ENCODE data around the gene HCAR3. TPM values are rescaled to one million over a fixed set of nuclear protein-coding genes. Genes with fewer than 3 reads are reported as not detected.

Gene HCAR3
- total and polyA plus RNA-seq, 2 of the 13 experiments (the other 11 are each of a cell fraction or from before 2014, with no cell fraction given): 0.11 to 12.8 TPM

DNA sequence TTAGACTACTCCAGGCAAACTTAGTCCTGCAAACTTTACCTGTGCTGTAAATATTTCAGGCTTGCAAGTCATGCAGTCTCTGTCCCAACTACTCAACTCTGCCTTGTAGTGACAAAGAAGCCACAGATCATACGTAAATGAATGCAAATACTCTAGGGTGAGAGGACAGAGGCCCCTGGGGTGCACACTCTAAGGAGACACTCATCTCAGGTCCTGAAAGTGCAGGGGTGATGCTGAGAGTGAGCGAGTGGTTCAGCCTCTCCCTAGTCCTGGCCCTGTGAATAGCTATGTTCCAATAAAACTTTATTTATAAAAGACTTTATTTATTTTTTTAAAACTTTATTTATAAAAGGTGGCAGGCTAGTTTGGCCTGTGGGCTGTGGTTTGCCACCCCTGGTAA is 48.3 kb downstream of the HCAR3 start:
- H3K36me3 ChIP-seq (replicated peaks in 1 of 2; ENCODE audit: control insufficient read depth in 1 of 2, insufficient read depth in 2 of 2, low read length in 2 of 2): no peaks in the 10 kb centered on the region
- 52% methylated on average over 2 of the region's 2 CpGs for WGBS (ENCODE audit: low lambda C conversion rate)
- H3K9ac ChIP-seq (ENCODE audit: insufficient read depth, low read depth, low read length): no peak overlapping the region
- no peaks in the 10 kb centered on the region for H4K20me1 ChIP-seq (ENCODE audit: insufficient read depth, low read length)
- no peaks in the 10 kb centered on the region for H3K27me3 ChIP-seq (ENCODE audit: control insufficient read depth in 1 of 2, insufficient read depth in 2 of 2, low read length in 2 of 2)
- no peaks in the 10 kb centered on the region for H3K79me2 ChIP-seq (ENCODE audit: insufficient read depth, low read length)
- intact Hi-C loops (cut with micrococcal nuclease; ENCODE audit: unreplicated experiment) (no loop called here), in situ Hi-C loops (cut with HindIII; ENCODE audit: extremely low pct_ligation_motif_present, low pct_unique_long_range_greater_than_20kb) (no loop called here)
- ATAC-seq (no peak), DNase-seq (ENCODE audit: low spot score) (no peak), FAIRE-seq (no peak)
- no peak overlapping the region for H3K27ac ChIP-seq (ENCODE audit: extremely low read length, insufficient read depth, low read length)
- CTCF ChIA-PET (ENCODE audit: low intra/inter-chr PET ratio, low total read pairs): no interaction called here
- TF ChIP-seq, protein P1, sequence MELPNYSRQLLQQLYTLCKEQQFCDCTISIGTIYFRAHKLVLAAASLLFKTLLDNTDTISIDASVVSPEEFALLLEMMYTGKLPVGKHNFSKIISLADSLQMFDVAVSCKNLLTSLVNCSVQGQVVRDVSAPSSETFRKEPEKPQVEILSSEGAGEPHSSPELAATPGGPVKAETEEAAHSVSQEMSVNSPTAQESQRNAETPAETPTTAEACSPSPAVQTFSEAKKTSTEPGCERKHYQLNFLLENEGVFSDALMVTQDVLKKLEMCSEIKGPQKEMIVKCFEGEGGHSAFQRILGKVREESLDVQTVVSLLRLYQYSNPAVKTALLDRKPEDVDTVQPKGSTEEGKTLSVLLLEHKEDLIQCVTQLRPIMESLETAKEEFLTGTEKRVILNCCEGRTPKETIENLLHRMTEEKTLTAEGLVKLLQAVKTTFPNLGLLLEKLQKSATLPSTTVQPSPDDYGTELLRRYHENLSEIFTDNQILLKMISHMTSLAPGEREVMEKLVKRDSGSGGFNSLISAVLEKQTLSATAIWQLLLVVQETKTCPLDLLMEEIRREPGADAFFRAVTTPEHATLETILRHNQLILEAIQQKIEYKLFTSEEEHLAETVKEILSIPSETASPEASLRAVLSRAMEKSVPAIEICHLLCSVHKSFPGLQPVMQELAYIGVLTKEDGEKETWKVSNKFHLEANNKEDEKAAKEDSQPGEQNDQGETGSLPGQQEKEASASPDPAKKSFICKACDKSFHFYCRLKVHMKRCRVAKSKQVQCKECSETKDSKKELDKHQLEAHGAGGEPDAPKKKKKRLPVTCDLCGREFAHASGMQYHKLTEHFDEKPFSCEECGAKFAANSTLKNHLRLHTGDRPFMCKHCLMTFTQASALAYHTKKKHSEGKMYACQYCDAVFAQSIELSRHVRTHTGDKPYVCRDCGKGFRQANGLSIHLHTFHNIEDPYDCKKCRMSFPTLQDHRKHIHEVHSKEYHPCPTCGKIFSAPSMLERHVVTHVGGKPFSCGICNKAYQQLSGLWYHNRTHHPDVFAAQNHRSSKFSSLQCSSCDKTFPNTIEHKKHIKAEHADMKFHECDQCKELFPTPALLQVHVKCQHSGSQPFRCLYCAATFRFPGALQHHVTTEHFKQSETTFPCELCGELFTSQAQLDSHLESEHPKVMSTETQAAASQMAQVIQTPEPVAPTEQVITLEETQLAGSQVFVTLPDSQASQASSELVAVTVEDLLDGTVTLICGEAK (IDR thresholded peaks at IDR 0.05): peak; percentile 68
- TF ChIP-seq, protein P1 (CRISPR knock-in tag; IDR thresholded peaks at IDR 0.05): peak; percentile 96
- TF ChIP-seq, protein P2, sequence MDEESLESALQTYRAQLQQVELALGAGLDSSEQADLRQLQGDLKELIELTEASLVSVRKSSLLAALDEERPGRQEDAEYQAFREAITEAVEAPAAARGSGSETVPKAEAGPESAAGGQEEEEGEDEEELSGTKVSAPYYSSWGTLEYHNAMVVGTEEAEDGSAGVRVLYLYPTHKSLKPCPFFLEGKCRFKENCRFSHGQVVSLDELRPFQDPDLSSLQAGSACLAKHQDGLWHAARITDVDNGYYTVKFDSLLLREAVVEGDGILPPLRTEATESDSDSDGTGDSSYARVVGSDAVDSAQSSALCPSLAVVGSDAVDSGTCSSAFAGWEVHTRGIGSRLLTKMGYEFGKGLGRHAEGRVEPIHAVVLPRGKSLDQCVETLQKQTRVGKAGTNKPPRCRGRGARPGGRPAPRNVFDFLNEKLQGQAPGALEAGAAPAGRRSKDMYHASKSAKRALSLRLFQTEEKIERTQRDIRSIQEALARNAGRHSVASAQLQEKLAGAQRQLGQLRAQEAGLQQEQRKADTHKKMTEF (CRISPR knock-in tag; IDR thresholded peaks at IDR 0.05): no peak
- no peak overlapping the region for H2AFZ ChIP-seq (ENCODE audit: low read length)
- no peak overlapping the region for H3K4me3 ChIP-seq (replicated peaks in 1 of 3; ENCODE audit: insufficient read depth in 1 of 3, low read depth in 2 of 3, low read length in 3 of 3)
- POLR2A ChIA-PET: no interaction called here
- H3K4me1 ChIP-seq (ENCODE audit: insufficient read depth, low read length): peaks cover 29% of the 10 kb centered on the region
- no peak overlapping the region for H3K4me2 ChIP-seq (ENCODE audit: low read depth, low read length)
- H3K9me3 ChIP-seq (ENCODE audit: low read length): no peaks in the 10 kb centered on the region
- no TSS peak for BruUV-seq (replicated peaks)
